ENCODE data around the gene GFER. TPM values are rescaled to one million over a fixed set of nuclear protein-coding genes. Genes with fewer than 3 reads are reported as not detected.

The GFER gene
- total and polyA plus RNA-seq, 3 donors from 2014 or later: 25.7 to 40.0 (median 25.8) TPM

GRCh38 chr16:2001456-2002355 is 17.7 kb downstream of the GFER start:
- no peak for DNase-seq
- intact Hi-C loops (cut with DNase I; ENCODE audit: low total_unique reads): no loop called here
- H3K36me3 ChIP-seq (ENCODE audit: low read depth, missing control alignments): no peaks in the 10 kb centered on the region

GRCh38 chr16:2002406-2003230 is 18.6 kb downstream of the GFER start:
- H3K27ac ChIP-seq: no peak overlapping the region
- H3K36me3 ChIP-seq (ENCODE audit: low read depth, missing control alignments): no peaks in the 10 kb centered on the region
- TF ChIP-seq CTCF (IDR thresholded peaks at IDR 0.05) (no peak), POLR2A (IDR thresholded peaks at IDR 0.05) (no peak)
- no peak overlapping the region for H3K4me3 ChIP-seq
- H3K4me1 ChIP-seq: peaks cover 26% of the 10 kb centered on the region
- 92 to 96% methylated on average over 24 to 47 of the region's 47 CpGs for WGBS, 2 donors
- intact Hi-C loops (cut with DNase I; ENCODE audit: low total_unique reads): no loop called here
- no peaks in the 10 kb centered on the region for H3K27me3 ChIP-seq
- no peaks in the 10 kb centered on the region for H3K9me3 ChIP-seq
- no peak for DNase-seq

More at GRCh38 chr16:2001456-2002355, 17.7 kb downstream of the GFER start:
- TF ChIP-seq POLR2A (IDR thresholded peaks at IDR 0.05) (no peak), CTCF (IDR thresholded peaks at IDR 0.05) (no peak)
- Histone ChIP-seq H3K4me1 (peaks cover 20% of the 10 kb centered on the region), H3K27ac (no peak overlapping the region), H3K9me3 (no peaks in the 10 kb centered on the region), H3K4me3 (no peak overlapping the region), H3K27me3 (no peaks in the 10 kb centered on the region)
- WGBS, 2 donors: 93 to 95% methylated on average over 19 to 53 of the region's 53 CpGs

- no peak overlapping the region for H3K4me3 ChIP-seq
- WGBS, 2 donors: 88 to 100% methylated on average over 2 to 8 of the region's 8 CpGs
- H3K4me1 ChIP-seq: peaks cover 33% of the 10 kb centered on the region
- TF ChIP-seq POLR2A (IDR thresholded peaks at IDR 0.05): no peak
- no peak for TF ChIP-seq CTCF (IDR thresholded peaks at IDR 0.05)
- no peak for DNase-seq
- no peaks in the 10 kb centered on the region for H3K9me3 ChIP-seq
- no peaks in the 10 kb centered on the region for H3K36me3 ChIP-seq (ENCODE audit: low read depth, missing control alignments)
- intact Hi-C loops (cut with DNase I; ENCODE audit: low total_unique reads): no loop called here
- H3K27ac ChIP-seq: no peak overlapping the region
- H3K27me3 ChIP-seq: no peaks in the 10 kb centered on the region
Measured at GRCh38 chr16:2003231-2003826, 19.3 kb downstream of the GFER start.

GRCh38 chr16:2003827-2004641 is 20.0 kb downstream of the GFER start:
- TF ChIP-seq CTCF (IDR thresholded peaks at IDR 0.05) (peak; percentile 76 to 89 (median 86)), POLR2A (IDR thresholded peaks at IDR 0.05) (no peak)
- 32 to 90% methylated on average over 4 to 35 of the region's 36 CpGs for WGBS, 2 donors
- peaks cover 40% of the 10 kb centered on the region for H3K4me1 ChIP-seq
- intact Hi-C loops (cut with DNase I; ENCODE audit: low total_unique reads): no loop called here
- peak; percentile 92 for DNase-seq
- no peaks in the 10 kb centered on the region for H3K36me3 ChIP-seq (ENCODE audit: low read depth, missing control alignments)
- H3K4me3 ChIP-seq: no peak overlapping the region
- no peaks in the 10 kb centered on the region for H3K27me3 ChIP-seq
- no peaks in the 10 kb centered on the region for H3K9me3 ChIP-seq
- peak overlapping the region; percentile 31 to 45 for H3K27ac ChIP-seq

Measured in testis (tissue), 3 donors.